Measurements from ENCODE around the gene RAD51B. TPM values are rescaled to one million over a fixed set of nuclear protein-coding genes. Genes with fewer than 3 reads are reported as not detected.
"Not testable (repeated sequence)": the region's sequence is repeated elsewhere in the genome, so short reads cannot be mapped to it uniquely, and the experiment has no call there.

The RAD51B gene
- total RNA-seq, 1 donor from 2014 or later, result 16.7 TPM

- Mint-ChIP-seq H3K4me1 (peaks cover 7% of the 10 kb centered on the region), H3K27ac (ENCODE audit: unreplicated experiment) (no peak overlapping the region), H3K4me3 (no peak overlapping the region), H3K36me3 (ENCODE audit: low read depth) (peaks cover 8% of the 10 kb centered on the region), H3K27me3 (ENCODE audit: low read depth) (no peaks in the 10 kb centered on the region), H3K9me3 (no peaks in the 10 kb centered on the region)
- TF ChIP-seq CTCF (conservative IDR thresholded peaks at IDR 0.05), result no peak
- DNase-seq (ENCODE audit: low read depth, low spot score), result no peak
Observed at GRCh38 chr14:67963960-67964812, 144.6 kb downstream of the RAD51B start.

GRCh38 chr14:67965696-67966095 is 146.1 kb downstream of the RAD51B start:
- Mint-ChIP-seq H3K36me3 (ENCODE audit: low read depth) (peaks cover 8% of the 10 kb centered on the region), H3K27me3 (ENCODE audit: low read depth) (no peaks in the 10 kb centered on the region), H3K4me3 (no peak overlapping the region), H3K9me3 (no peaks in the 10 kb centered on the region), H3K4me1 (peaks cover 7% of the 10 kb centered on the region), H3K27ac (ENCODE audit: unreplicated experiment) (no peak overlapping the region)
- DNase-seq (ENCODE audit: low read depth, low spot score), result no peak
- TF ChIP-seq CTCF (conservative IDR thresholded peaks at IDR 0.05), result no peak

- no peak for TF ChIP-seq CTCF (conservative IDR thresholded peaks at IDR 0.05)
- Mint-ChIP-seq H3K4me1 (peaks cover 7% of the 10 kb centered on the region), H3K36me3 (ENCODE audit: low read depth) (peaks cover 8% of the 10 kb centered on the region), H3K4me3 (no peak overlapping the region), H3K27ac (ENCODE audit: unreplicated experiment) (no peak overlapping the region), H3K27me3 (ENCODE audit: low read depth) (no peaks in the 10 kb centered on the region), H3K9me3 (no peaks in the 10 kb centered on the region)
- DNase-seq (ENCODE audit: low read depth, low spot score), result no peak
Observed at GRCh38 chr14:67967206-67967605, 147.6 kb downstream of the RAD51B start.

- H3K4me1 Mint-ChIP-seq; H3K27ac Mint-ChIP-seq (ENCODE audit: unreplicated experiment); H3K36me3 Mint-ChIP-seq (ENCODE audit: low read depth); H3K9me3 Mint-ChIP-seq; DNase-seq (ENCODE audit: low read depth, low spot score); H3K4me3 Mint-ChIP-seq; H3K27me3 Mint-ChIP-seq (ENCODE audit: low read depth): not testable (repeated sequence)
Observed at GRCh38 chr14:67967970-67968369, 148.4 kb downstream of the RAD51B start.

GRCh38 chr14:67970923-67971322 is 151.3 kb downstream of the RAD51B start:
- H3K9me3 Mint-ChIP-seq, result no peaks in the 10 kb centered on the region
- no peaks in the 10 kb centered on the region for H3K27me3 Mint-ChIP-seq (ENCODE audit: low read depth)
- no peaks in the 10 kb centered on the region for H3K4me1 Mint-ChIP-seq
- no peak for DNase-seq (ENCODE audit: low read depth, low spot score)
- TF ChIP-seq CTCF (conservative IDR thresholded peaks at IDR 0.05), result no peak
- H3K4me3 Mint-ChIP-seq, result no peak overlapping the region
- peaks cover 8% of the 10 kb centered on the region for H3K36me3 Mint-ChIP-seq (ENCODE audit: low read depth)
- H3K27ac Mint-ChIP-seq (ENCODE audit: unreplicated experiment), result no peak overlapping the region
